HG03565 (cell line): ENCODE results near the gene ARHGEF7.

Experiments
- ATAC-seq: cut with Tn5 transposase; IDR thresholded peaks from one replicate; pipeline ENCODE4 v1.9.1; 2021; ENCODE audit warnings: mild to moderate bottlenecking, moderate library complexity; ENCODE audit not compliant: unreplicated experiment

Gene ARHGEF7

GRCh38 chr13:111099290-111099689 lies 15.8 kb upstream of the ARHGEF7 start:
- ATAC-seq, result no peak

GRCh38 chr13:111110054-111110453 lies 5.1 kb upstream of the ARHGEF7 start:
- ATAC-seq, result no peak

GRCh38 chr13:111111376-111111937 lies 3.7 kb upstream of the ARHGEF7 start:
- ATAC-seq, result no peak

- ATAC-seq, result no peak
Observed at GRCh38 chr13:111112196-111112595, 2.9 kb upstream of the ARHGEF7 start.

GRCh38 chr13:111114362-111115060 lies 599 bp upstream of the ARHGEF7 start:
- ATAC-seq, result no peak

- no peak for ATAC-seq
Observed at GRCh38 chr13:111115965-111116521, 933 bp downstream of the ARHGEF7 start.

DNA sequence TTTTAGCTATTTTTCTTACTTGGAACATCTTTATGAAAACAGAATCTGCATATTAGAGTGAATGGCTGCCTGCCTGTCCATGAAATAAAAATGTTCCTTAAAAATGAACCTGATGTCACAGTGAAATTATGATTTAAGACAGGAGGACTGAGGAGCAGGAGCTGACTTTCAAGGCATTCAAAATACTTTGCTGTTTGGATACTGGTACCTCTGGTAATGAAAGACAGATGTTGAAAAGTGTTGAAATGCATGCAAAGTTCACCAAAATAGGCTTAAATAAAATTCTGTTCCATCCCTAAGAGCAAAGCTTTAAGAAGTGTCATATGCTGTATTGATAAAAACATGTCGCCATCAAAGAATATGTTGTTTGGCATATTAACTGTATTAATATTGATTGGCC lies 1.7 kb downstream of the ARHGEF7 start:
- ATAC-seq, result no peak

- ATAC-seq, result no peak
Observed at GRCh38 chr13:111117289-111117688, 2.2 kb downstream of the ARHGEF7 start.

GRCh38 chr13:111117961-111118360 lies 2.9 kb downstream of the ARHGEF7 start:
- no peak for ATAC-seq

- no peak for ATAC-seq
Observed at GRCh38 chr13:111118898-111119607, 3.9 kb downstream of the ARHGEF7 start.

DNA sequence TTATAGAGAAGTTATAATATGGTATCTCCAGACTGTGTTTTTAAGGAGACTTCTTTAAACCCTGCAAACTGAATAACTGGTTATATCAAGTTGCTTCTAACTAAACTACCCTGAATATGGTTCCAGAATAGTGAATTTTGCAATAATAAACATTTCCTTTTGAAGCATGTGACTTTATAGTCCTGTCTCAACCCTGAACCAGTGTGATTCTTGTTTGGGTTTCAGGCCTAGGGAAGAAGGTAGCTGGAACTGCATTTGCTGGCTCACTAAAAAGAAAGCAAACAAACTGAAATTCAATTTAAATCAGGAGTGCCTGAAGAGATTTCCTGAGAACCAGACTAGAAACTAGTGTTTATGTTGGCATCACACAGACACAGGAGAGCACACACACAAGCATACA lies 4.9 kb downstream of the ARHGEF7 start:
- ATAC-seq, result no peak

GRCh38 chr13:111120422-111120821 lies 5.3 kb downstream of the ARHGEF7 start:
- ATAC-seq, result no peak

DNA sequence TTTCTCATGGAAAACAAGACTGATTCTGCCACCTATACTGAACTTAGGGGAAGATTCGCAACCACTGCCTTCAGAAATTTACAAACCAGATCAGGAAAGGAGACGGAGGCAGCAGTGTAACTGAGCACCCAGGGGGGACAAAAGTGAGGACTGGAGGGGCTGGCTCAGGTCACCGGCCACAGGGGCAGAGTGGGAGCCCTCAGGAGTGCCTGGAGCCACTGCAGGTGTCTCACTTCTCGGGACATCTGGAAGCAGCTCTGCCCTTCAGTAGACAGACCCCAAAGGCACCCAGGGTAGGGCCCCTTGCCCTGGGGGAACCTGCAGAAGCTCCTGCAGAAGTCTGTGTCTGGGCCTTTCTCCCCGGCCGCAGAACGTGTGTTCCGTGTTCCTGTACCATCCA lies 5.8 kb downstream of the ARHGEF7 start:
- no peak for ATAC-seq

- ATAC-seq, result no peak
Observed at GRCh38 chr13:111121506-111121905, 6.4 kb downstream of the ARHGEF7 start.

GRCh38 chr13:111122056-111122455 lies 6.9 kb downstream of the ARHGEF7 start:
- ATAC-seq, result no peak

DNA sequence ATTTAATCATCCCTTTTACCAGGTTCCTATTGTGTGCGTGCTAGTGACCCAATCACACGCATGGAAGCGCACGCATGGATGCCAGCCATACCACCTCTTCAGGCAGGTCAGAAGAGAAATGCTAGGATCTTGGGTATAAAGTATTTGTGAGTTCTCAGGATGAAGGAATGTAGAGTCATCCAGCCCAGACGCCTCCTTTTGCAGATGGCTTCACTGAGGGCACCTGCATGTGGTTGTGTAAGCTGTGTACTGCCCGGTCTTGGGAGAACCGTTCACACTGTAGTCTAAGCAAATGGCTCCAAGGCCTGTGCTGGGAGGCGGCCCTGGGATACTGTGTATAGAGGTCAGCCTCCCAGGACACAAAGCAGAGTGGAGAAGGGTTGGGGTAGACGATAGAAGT lies 7.5 kb downstream of the ARHGEF7 start:
- ATAC-seq, result no peak

DNA sequence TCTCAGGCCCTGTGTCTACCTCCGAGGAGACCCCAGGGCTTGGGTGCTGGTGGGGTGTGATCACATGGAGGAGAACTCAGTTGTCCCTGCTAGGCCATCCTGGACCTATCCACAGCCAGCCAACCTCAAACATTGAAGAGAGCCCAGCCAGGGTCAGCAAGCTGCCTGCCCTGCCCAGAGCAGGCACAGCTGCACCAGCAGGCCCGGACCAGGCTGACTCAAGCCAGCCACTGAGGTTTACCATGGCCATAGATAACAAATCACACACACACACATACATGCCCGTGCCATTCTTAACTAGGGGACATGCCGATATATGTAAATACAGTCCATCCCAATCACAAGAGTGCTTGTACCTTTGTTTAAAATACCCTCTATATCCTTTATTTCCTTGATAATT lies 8.1 kb downstream of the ARHGEF7 start:
- ATAC-seq, result no peak

DNA sequence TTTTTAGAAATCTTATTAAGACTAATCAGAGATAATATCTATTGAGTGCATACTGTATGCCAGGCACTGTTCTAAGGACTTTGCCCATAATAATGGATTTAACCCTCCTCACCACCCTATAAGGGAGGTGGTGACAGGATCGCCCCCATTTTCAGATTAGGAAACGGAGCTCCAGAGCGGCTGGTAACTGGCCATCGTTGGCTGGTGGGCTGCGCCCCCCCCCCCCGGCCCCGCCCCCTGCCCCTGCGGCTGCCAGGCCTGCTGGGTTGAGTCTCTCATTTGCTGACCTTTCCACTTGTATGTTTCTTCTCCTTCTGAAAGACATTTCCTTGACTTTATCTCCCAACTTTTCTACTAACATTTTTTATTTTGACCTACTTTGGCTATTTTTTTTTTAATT lies 8.5 kb downstream of the ARHGEF7 start:
- no peak for ATAC-seq

DNA sequence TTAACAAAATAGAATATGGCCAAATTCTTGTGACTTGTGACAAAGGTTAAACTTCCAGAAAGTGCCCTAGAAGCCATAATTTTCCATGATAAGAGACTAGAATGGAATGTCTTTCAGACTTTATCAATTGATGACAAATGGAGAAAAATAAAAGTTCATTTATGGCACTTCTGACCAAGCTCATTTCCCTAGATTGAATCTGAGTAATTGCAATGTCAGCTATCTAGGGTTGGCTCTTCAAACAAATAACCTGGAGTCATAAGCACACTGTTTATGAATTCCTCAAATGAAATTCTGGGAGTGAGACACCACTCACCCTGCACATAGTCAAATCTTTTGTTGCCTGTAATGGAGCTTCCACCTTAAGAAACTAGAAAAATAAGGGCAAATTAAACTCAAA lies 11.4 kb downstream of the ARHGEF7 start:
- ATAC-seq, result no peak

DNA sequence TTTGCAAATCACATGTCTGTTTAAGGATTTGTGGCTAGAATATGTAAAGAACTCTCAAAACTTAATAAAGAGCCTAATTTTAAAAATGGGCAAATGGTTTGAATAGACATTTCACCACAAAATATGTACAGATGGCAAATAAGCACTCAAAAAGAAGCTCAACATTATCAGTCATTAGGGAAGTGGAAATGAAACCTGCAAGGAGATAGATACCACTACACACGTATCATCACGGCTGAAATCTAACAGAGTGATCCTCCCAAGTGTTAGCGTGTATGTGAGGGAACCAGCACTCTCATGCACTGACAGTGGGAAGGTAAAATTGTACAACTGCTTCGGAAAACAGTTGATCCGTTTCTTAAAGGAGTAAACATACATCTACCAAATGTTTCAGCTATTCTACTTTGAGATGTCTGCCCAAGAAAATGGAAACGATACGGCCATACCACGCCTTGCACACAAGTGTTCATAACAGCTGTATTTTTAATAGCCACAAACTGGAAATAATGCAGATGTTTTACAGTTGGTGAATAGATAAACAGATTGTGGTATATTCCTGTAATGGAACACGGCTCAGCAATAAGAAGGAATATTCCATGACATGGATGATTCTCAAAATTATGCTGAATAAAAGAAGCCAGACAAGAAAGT lies 14.5 kb downstream of the ARHGEF7 start:
- peak; percentile 99 for ATAC-seq

DNA sequence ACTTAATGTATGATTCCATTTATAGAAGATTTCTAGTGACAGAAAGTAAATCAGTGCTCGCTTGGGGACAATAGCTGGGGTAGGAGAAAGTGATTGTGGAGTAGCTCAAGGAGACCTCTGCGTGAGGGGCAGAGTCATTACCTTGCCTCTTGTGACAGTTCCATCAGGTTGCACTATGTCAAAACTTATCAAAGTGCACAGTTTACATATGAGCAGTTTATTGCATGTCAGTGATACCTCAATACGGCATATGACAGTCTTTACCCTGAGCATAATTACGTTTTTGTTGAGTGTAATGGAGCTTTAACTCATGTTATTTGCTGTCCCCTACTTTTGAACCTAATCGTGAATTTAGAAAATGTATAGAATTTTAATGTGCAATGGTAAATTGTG lies 15.0 kb downstream of the ARHGEF7 start:
- ATAC-seq, result no peak

DNA sequence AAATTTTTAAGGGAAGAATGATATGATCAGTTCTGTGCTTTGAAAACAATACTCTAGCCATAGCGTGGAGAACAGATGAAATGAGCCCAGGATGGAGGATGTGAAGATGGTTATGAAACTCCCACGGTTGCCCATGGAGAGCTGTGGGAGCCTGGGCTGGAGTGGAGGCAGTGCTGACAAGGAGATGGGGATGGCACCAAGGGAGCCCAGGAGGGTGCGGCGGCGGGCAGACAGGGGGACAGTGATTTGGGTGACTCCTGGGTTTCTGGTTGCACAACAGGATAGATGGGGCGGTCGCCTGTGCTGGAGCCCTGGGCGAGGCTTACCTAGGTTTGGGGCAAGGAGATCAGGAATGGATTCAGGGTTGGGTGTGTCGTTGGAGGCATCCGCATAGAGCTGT lies 15.9 kb downstream of the ARHGEF7 start:
- ATAC-seq, result no peak
